Coronary artery (tissue), 2 donors: Measurements from ENCODE around the gene PIK3AP1.

Experiments used
- DNase-seq: peaks from one replicate; pipeline ENCODE4 v3.0.0-alpha.2; 2017; ENCODE audit warnings: low spot score
- H3K27ac ChIP-seq, 2 donors: fragments of 200-600 bp; sonication (generic); one replicate each; pipeline ENCODE4 v1.5.1; 2016 to 2019
- H3K4me3 ChIP-seq: fragments of 200-600 bp; sonication (generic); 2 replicates; pipeline ENCODE4 v1.5.1; 2016; ENCODE audit warnings: mild to moderate bottlenecking, moderate library complexity
- CTCF ChIP-seq: fragments of 200-600 bp; sonication (generic); IDR thresholded peaks from one replicate; pipeline ENCODE4 v1.5.1; 2019; ENCODE audit warnings: antibody characterized with exemption

PIK3AP1 gene

GRCh38 chr10:96695975-96696634 lies 24.2 kb downstream of the PIK3AP1 start:
- TF ChIP-seq CTCF, result no peak
- DNase-seq, result no peak
- no peak overlapping the region for H3K4me3 ChIP-seq
- no peak overlapping the region for H3K27ac ChIP-seq

- H3K27ac ChIP-seq, result no peak overlapping the region
- H3K4me3 ChIP-seq, result no peak overlapping the region
- TF ChIP-seq CTCF, result no peak
- no peak for DNase-seq
These were observed 24.9 kb downstream of the PIK3AP1 start for GRCh38 chr10:96695366-96695765.

- Histone ChIP-seq H3K27ac (no peak overlapping the region), H3K4me3 (no peak overlapping the region)
- no peak for TF ChIP-seq CTCF
- DNase-seq, result no peak
These were observed 26.9 kb downstream of the PIK3AP1 start for GRCh38 chr10:96693431-96693830.

- Histone ChIP-seq H3K4me3 (no peak overlapping the region), H3K27ac (no peak overlapping the region)
- no peak for DNase-seq
- no peak for TF ChIP-seq CTCF
These were observed 27.9 kb downstream of the PIK3AP1 start for GRCh38 chr10:96692427-96692826.

GRCh38 chr10:96691761-96692160 lies 28.6 kb downstream of the PIK3AP1 start:
- no peak for DNase-seq

GRCh38 chr10:96690755-96691730 lies 29.3 kb downstream of the PIK3AP1 start:
- no peak overlapping the region for H3K27ac ChIP-seq

More at GRCh38 chr10:96691761-96692160, 28.6 kb downstream of the PIK3AP1 start:
- TF ChIP-seq CTCF, result no peak
- H3K4me3 ChIP-seq, result no peak overlapping the region
- no peak overlapping the region for H3K27ac ChIP-seq

More at GRCh38 chr10:96690755-96691730, 29.3 kb downstream of the PIK3AP1 start:
- no peak for TF ChIP-seq CTCF
- no peak overlapping the region for H3K4me3 ChIP-seq
- no peak for DNase-seq
